Measurements from ENCODE around the gene FGA. TPM values are rescaled to one million over a fixed set of nuclear protein-coding genes. Genes with fewer than 3 reads are reported as not detected.

Gene FGA
- total RNA-seq, 1 experiment from 2014 or later: not detected

DNA sequence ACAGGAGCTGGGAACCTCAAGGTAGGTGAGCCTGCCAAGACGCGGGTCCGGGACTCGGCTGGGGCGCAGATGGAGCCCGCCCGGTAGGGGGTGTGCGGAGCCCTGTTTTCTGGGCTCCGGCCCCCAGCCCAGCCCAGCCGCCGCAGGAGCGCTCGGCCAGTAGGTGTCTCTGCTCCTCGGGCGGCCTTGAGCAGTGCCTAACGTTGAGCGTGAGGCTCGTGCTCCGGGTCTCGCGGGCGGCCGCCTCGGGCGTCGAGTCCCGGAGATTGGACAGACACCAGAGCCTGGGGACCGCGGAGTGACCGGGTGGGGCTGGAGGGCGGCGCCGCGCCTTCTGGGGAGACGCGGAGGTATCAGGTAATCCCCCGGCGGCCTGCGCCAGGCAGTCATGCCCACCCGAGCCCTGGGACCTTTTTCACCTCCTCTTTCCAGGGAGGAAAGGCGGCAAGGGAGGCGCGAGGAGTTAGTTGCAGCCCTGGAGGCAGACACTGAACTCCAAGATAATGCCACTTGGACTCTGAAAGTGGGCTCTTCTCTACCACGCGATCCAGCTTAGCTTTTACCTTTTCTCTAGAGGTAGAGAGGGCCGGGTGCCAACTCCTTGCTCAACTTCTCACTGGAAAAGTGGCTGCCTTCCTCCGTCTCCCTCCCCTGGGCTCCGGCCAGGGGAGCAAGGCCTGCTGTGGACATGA lies 36.4 kb upstream of the FGA start:
- intact Hi-C loops (cut with micrococcal nuclease; ENCODE audit: unreplicated experiment): loop anchor here (5.0 kb wide), 1 partner anchor 120 kb away; no protein-coding TSS in a partner anchor

DNA sequence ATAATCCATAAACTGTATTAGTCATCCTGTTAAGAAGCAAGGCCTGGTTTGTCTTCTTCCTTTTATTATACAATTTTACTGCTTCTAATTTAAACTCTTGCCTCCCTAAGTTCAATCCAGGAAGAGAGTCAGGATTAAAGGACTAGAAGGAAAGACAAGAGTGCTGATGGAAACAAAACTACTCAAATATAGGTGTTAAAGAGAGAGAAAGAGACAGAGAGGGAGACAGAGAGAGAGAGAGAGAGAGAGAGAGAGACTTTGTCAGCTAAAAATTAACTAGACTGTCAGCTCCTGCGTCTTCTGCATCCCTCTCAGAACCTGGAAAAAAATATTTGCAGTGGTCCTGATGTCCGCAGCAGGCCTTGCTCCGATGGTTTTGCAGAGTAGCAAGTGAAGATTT lies 35.4 kb upstream of the FGA start:
- no peaks in the 10 kb centered on the region for H3K27me3 Mint-ChIP-seq (ENCODE audit: unreplicated experiment)
- TF ChIP-seq, protein P1, sequence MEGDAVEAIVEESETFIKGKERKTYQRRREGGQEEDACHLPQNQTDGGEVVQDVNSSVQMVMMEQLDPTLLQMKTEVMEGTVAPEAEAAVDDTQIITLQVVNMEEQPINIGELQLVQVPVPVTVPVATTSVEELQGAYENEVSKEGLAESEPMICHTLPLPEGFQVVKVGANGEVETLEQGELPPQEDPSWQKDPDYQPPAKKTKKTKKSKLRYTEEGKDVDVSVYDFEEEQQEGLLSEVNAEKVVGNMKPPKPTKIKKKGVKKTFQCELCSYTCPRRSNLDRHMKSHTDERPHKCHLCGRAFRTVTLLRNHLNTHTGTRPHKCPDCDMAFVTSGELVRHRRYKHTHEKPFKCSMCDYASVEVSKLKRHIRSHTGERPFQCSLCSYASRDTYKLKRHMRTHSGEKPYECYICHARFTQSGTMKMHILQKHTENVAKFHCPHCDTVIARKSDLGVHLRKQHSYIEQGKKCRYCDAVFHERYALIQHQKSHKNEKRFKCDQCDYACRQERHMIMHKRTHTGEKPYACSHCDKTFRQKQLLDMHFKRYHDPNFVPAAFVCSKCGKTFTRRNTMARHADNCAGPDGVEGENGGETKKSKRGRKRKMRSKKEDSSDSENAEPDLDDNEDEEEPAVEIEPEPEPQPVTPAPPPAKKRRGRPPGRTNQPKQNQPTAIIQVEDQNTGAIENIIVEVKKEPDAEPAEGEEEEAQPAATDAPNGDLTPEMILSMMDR (IDR thresholded peaks at IDR 0.05; ENCODE audit: unreplicated experiment): no peak
- CTCF ChIA-PET: interaction anchor here (0.6 to 3.2 kb wide), 5 partner anchors 10 to 118 kb away, joined by 3 to 13 read pairs (median 3); partner anchors contain the start of gene LRAT
- H3K4me3 Mint-ChIP-seq (ENCODE audit: low read depth, unreplicated experiment): no peak overlapping the region
- H3K36me3 Mint-ChIP-seq (ENCODE audit: insufficient read depth, unreplicated experiment): peaks cover 7% of the 10 kb centered on the region
- H3K4me1 Mint-ChIP-seq (ENCODE audit: low read depth, unreplicated experiment): peaks cover 17% of the 10 kb centered on the region
- no peak for DNase-seq
- no peaks in the 10 kb centered on the region for H3K9me3 Mint-ChIP-seq (ENCODE audit: low read depth, unreplicated experiment)
- peak overlapping the region; percentile 52 for H3K27ac Mint-ChIP-seq (ENCODE audit: unreplicated experiment)
- no TSS peak for BruUV-seq (replicated peaks)
- intact Hi-C loops (cut with micrococcal nuclease; ENCODE audit: unreplicated experiment): loop anchor here (5.0 kb wide), 1 partner anchor 119 kb away; no protein-coding TSS in a partner anchor

More for the DNA sequence above, 36.4 kb upstream of the FGA start:
- no peaks in the 10 kb centered on the region for H3K9me3 Mint-ChIP-seq (ENCODE audit: low read depth, unreplicated experiment)
- TF ChIP-seq, protein P1 (IDR thresholded peaks at IDR 0.05; ENCODE audit: unreplicated experiment): peak; percentile 62
- H3K4me3 Mint-ChIP-seq (ENCODE audit: low read depth, unreplicated experiment): no peak overlapping the region
- CTCF ChIA-PET: interaction anchor here (0.5 to 3.2 kb wide), 5 partner anchors 8 to 152 kb away, joined by 3 to 13 read pairs (median 3); partner anchors contain the start of gene LRAT
- H3K27me3 Mint-ChIP-seq (ENCODE audit: unreplicated experiment): no peaks in the 10 kb centered on the region
- no TSS peak for BruUV-seq (replicated peaks)
- H3K4me1 Mint-ChIP-seq (ENCODE audit: low read depth, unreplicated experiment): peaks cover 17% of the 10 kb centered on the region
- H3K36me3 Mint-ChIP-seq (ENCODE audit: insufficient read depth, unreplicated experiment): peaks cover 7% of the 10 kb centered on the region
- DNase-seq: peak; percentile 86
- no peak overlapping the region for H3K27ac Mint-ChIP-seq (ENCODE audit: unreplicated experiment)

DNA sequence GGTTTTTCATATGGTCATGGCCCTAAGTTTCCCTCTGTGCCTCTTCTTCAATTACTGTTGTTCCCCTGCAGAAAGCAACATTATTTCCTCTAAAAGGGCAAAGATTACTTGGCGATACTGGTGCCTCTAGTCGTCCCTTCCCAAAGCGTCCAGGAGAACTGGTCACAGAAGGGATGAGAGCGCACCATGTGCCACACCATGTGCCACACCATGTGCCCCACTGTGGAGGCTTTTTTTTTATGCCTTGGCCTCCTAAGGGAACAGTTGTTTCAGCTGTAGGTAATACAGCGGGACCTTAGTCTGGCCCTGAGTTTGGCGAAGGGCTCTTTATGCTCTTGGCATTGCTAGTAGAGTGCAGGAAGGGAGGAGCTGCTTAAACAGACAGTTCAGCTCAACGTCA lies 33.5 kb upstream of the FGA start:
- no peaks in the 10 kb centered on the region for H3K9me3 Mint-ChIP-seq (ENCODE audit: low read depth, unreplicated experiment)
- BruUV-seq (replicated peaks): no TSS peak
- H3K27me3 Mint-ChIP-seq (ENCODE audit: unreplicated experiment): no peaks in the 10 kb centered on the region
- no peak overlapping the region for H3K4me3 Mint-ChIP-seq (ENCODE audit: low read depth, unreplicated experiment)
- peaks cover 17% of the 10 kb centered on the region for H3K4me1 Mint-ChIP-seq (ENCODE audit: low read depth, unreplicated experiment)
- no peak overlapping the region for H3K27ac Mint-ChIP-seq (ENCODE audit: unreplicated experiment)
- TF ChIP-seq, protein P1 (IDR thresholded peaks at IDR 0.05; ENCODE audit: unreplicated experiment): no peak
- H3K36me3 Mint-ChIP-seq (ENCODE audit: insufficient read depth, unreplicated experiment): peaks cover 7% of the 10 kb centered on the region
- CTCF ChIA-PET: interaction anchor here (1.0 to 3.2 kb wide), 3 partner anchors 8 to 72 kb away, joined by 3 to 13 read pairs (median 4); no protein-coding TSS in a partner anchor
- DNase-seq: no peak
- intact Hi-C loops (cut with micrococcal nuclease; ENCODE audit: unreplicated experiment): loop anchor here (5.0 kb wide), 1 partner anchor 222 kb away; no protein-coding TSS in a partner anchor

DNA sequence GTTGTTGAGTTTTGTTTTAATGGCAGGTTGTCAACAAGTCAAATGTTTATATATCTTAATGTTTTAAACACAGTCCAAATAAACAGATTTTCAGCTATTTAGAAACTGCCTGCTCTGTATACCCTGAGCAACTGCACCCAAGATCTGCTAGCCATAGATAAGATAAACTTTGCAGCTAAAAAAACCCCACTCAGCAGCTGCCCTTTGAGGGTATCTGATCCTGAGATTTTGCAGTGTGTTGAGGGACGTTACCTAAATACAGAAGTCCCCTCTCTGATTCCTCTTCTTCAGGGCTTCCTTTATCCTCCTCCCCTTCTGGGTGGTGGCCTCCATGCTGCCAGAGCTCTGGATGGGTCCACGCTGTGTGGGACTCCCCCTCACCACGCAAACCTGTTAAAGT lies 32.9 kb upstream of the FGA start:
- Mint-ChIP-seq H3K27ac (ENCODE audit: unreplicated experiment) (no peak overlapping the region), H3K4me3 (ENCODE audit: low read depth, unreplicated experiment) (no peak overlapping the region), H3K27me3 (ENCODE audit: unreplicated experiment) (no peaks in the 10 kb centered on the region), H3K36me3 (ENCODE audit: insufficient read depth, unreplicated experiment) (peaks cover 7% of the 10 kb centered on the region), H3K4me1 (ENCODE audit: low read depth, unreplicated experiment) (peaks cover 17% of the 10 kb centered on the region), H3K9me3 (ENCODE audit: low read depth, unreplicated experiment) (no peaks in the 10 kb centered on the region)
- intact Hi-C loops (cut with micrococcal nuclease; ENCODE audit: unreplicated experiment): loop anchor here (5.0 kb wide), 1 partner anchor 221 kb away; no protein-coding TSS in a partner anchor
- TF ChIP-seq, protein P1 (IDR thresholded peaks at IDR 0.05; ENCODE audit: unreplicated experiment): no peak
- BruUV-seq (replicated peaks): no TSS peak
- no peak for DNase-seq
- CTCF ChIA-PET: interaction anchor here (1.0 to 3.2 kb wide), 2 partner anchors 64 to 71 kb away, joined by 4 to 13 read pairs; no protein-coding TSS in a partner anchor
